ENCODE measurements around the gene LMO7. TPM values are rescaled to one million over a fixed set of nuclear protein-coding genes. Genes with fewer than 3 reads are reported as not detected.

LMO7 gene
- total RNA-seq, 2 experiments from 2014 or later = 12.2 to 15.3 TPM

DNA sequence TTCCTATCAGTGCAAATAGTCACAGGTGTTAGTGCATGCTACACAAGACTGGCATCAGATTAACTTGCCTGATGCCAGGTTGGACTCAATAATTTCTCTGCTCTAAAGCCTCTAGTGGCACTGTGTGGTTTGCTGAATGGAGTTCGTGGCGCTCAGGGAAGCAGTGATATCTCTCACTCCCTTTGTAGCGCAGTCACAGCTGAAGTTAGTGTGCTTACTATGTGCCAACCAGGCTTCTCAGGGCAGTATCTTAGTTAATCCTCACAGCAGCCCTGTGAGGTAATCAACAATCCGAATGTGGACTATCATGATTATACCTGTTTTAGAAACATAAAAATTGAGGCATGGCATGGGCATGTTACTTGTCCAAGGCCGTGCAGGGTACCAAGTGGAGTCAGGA lies 190.3 kb downstream of the LMO7 start:
- intact Hi-C loops (cut with micrococcal nuclease) = no loop called here

DNA sequence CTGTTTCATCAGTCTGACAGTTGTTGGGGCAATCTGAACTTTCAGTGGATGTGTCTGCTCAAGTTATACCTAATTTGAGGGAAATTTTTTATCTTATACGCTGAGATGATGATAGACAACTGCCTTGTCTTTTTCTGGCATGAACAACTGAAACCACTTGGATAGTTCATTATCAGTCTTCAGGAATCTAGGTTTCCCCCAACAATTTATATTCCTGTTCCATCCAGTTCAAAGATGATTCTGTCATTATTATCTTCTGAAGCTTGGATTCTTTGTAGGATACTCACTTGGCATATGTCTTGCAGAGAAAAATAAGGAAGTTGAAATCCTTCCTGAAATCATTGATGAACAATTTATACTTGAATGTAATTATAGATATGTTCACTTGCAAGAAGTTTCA lies 193.7 kb downstream of the LMO7 start:
- no peak for ATAC-seq
- H3K36me3 Mint-ChIP-seq (ENCODE audit: low read depth) = peaks cover 14% of the 10 kb centered on the region
- no peaks in the 10 kb centered on the region for H3K4me1 Mint-ChIP-seq (ENCODE audit: low read depth)
- ChIA-PET POLR2A (no interaction called here), CTCF (no interaction called here)
- H3K9me3 Mint-ChIP-seq = peaks cover 7% of the 10 kb centered on the region
- intact Hi-C loops (cut with micrococcal nuclease) = no loop called here
- no peaks in the 10 kb centered on the region for H3K27me3 Mint-ChIP-seq
- no peak overlapping the region for H3K27ac Mint-ChIP-seq
- TF ChIP-seq, protein P1, sequence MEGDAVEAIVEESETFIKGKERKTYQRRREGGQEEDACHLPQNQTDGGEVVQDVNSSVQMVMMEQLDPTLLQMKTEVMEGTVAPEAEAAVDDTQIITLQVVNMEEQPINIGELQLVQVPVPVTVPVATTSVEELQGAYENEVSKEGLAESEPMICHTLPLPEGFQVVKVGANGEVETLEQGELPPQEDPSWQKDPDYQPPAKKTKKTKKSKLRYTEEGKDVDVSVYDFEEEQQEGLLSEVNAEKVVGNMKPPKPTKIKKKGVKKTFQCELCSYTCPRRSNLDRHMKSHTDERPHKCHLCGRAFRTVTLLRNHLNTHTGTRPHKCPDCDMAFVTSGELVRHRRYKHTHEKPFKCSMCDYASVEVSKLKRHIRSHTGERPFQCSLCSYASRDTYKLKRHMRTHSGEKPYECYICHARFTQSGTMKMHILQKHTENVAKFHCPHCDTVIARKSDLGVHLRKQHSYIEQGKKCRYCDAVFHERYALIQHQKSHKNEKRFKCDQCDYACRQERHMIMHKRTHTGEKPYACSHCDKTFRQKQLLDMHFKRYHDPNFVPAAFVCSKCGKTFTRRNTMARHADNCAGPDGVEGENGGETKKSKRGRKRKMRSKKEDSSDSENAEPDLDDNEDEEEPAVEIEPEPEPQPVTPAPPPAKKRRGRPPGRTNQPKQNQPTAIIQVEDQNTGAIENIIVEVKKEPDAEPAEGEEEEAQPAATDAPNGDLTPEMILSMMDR (IDR thresholded peaks at IDR 0.05) = no peak
- no peak overlapping the region for H3K4me3 Mint-ChIP-seq
- no peak for DNase-seq

More for the DNA sequence above, 190.3 kb downstream of the LMO7 start:
- CTCF ChIA-PET = interaction anchor here (0.6 to 1.7 kb wide), 2 partner anchors 17 to 131 kb away, joined by 3 to 5 read pairs; no protein-coding TSS in a partner anchor
- POLR2A ChIA-PET = no interaction called here
- H3K9me3 Mint-ChIP-seq = peaks cover 4% of the 10 kb centered on the region
- ATAC-seq = no peak
- H3K4me1 Mint-ChIP-seq (ENCODE audit: low read depth) = peaks cover 3% of the 10 kb centered on the region
- TF ChIP-seq, protein P1 (IDR thresholded peaks at IDR 0.05) = no peak
- no peaks in the 10 kb centered on the region for H3K27me3 Mint-ChIP-seq
- H3K36me3 Mint-ChIP-seq (ENCODE audit: low read depth) = peaks cover 17% of the 10 kb centered on the region
- no peak for DNase-seq
- H3K4me3 Mint-ChIP-seq = no peak overlapping the region
- no peak overlapping the region for H3K27ac Mint-ChIP-seq

DNA sequence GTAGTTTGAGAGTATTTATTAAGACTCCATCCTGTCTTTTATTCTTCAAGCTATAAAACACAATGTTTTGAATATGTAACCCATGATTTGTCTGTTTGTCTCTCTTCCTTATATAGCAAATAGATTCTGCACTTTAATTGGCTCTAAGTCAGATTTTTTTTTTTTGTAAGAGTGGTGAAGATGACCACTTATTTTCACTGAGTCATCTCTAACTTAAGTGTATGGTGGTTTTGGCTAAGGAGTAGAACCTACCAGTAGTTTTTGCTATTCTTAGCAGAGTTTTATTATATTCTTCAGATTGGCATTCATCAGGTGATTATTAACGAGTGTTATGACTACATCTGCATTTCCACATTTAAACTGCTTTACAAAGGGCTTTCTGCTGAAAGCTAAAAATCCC lies 194.7 kb downstream of the LMO7 start:
- no peak for ATAC-seq
- DNase-seq = no peak
- TF ChIP-seq, protein P1 (IDR thresholded peaks at IDR 0.05) = no peak
- Mint-ChIP-seq H3K36me3 (ENCODE audit: low read depth) (peaks cover 14% of the 10 kb centered on the region), H3K4me3 (no peak overlapping the region), H3K27ac (no peak overlapping the region), H3K9me3 (peaks cover 7% of the 10 kb centered on the region), H3K4me1 (ENCODE audit: low read depth) (no peaks in the 10 kb centered on the region), H3K27me3 (no peaks in the 10 kb centered on the region)
- intact Hi-C loops (cut with micrococcal nuclease) = no loop called here
- CTCF ChIA-PET = interaction anchor here (1.0 kb wide), 1 partner anchor 134 kb away, joined by 3 read pairs; no protein-coding TSS in a partner anchor
- POLR2A ChIA-PET = no interaction called here

DNA sequence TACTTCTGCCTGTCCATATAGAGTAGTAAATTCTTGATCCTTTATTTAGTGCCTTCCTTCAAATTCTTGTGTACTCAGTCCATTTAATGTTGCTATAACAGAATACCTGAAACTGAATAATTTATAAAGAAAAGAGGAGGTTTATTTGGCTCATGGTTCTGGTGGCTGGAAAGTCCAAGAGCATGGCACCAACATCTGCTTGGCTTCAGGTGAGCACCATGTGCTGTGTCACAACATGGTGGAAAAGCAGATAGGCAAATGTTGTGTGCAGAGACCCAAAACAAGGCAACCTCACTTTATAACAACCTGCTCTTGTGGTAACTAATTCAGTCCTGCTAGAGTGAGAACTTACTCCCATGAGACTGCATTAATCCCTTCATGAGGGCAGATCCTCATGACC lies 195.3 kb downstream of the LMO7 start:
- intact Hi-C loops (cut with micrococcal nuclease) = no loop called here
- ChIA-PET POLR2A (no interaction called here), CTCF (interaction anchor here (1.0 to 2.6 kb wide), 2 partner anchors 39 to 135 kb away, joined by 3 to 13 read pairs; no protein-coding TSS in a partner anchor)
- Mint-ChIP-seq H3K27me3 (no peaks in the 10 kb centered on the region), H3K9me3 (peaks cover 7% of the 10 kb centered on the region), H3K4me3 (no peak overlapping the region), H3K27ac (no peak overlapping the region), H3K4me1 (ENCODE audit: low read depth) (no peaks in the 10 kb centered on the region), H3K36me3 (ENCODE audit: low read depth) (peaks cover 13% of the 10 kb centered on the region)
- no peak for ATAC-seq
- no peak for DNase-seq
- TF ChIP-seq, protein P1 (IDR thresholded peaks at IDR 0.05) = no peak

DNA sequence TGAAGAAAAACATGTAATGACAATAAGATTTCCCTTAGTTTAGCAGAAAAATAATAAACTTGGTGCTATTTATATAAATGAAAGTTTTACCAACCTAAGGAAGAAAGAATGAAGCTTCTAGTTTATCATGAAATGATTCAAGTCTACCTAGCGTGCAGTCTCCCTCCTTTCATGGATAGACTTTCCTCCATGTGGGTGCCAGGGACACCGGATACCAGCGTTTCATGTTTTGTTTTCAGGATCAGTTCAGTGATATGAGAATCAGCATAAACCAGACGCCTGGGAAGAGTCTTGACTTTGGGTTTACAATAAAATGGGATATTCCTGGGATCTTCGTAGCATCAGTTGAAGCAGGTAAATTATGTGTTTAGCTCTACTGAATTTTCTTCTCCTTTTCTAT lies 196.7 kb downstream of the LMO7 start:
- no peak for DNase-seq
- ATAC-seq = no peak
- Mint-ChIP-seq H3K9me3 (peaks cover 7% of the 10 kb centered on the region), H3K27me3 (no peaks in the 10 kb centered on the region), H3K4me3 (no peak overlapping the region), H3K36me3 (ENCODE audit: low read depth) (peaks cover 7% of the 10 kb centered on the region), H3K4me1 (ENCODE audit: low read depth) (no peaks in the 10 kb centered on the region), H3K27ac (no peak overlapping the region)
- POLR2A ChIA-PET = interaction anchor here (1.1 kb wide), 1 partner anchor 7 kb away, joined by 3 read pairs; no protein-coding TSS in a partner anchor
- CTCF ChIA-PET = interaction anchor here (1.0 to 2.6 kb wide), 3 partner anchors 23 to 137 kb away, joined by 3 to 19 read pairs (median 13); no protein-coding TSS in a partner anchor
- TF ChIP-seq, protein P1 (IDR thresholded peaks at IDR 0.05) = no peak
- intact Hi-C loops (cut with micrococcal nuclease) = no loop called here

All from activated CD8-positive, alpha-beta T cell treated with anti-CD3 and anti-CD28 coated beads for 36 hours (primary cell).